NCI-H1092 (cell line): ENCODE results near the gene ALPL.
"Not testable (repeated sequence)": the region's sequence is repeated elsewhere in the genome, so short reads cannot be mapped to it uniquely, and the experiment has no call there.

Source experiments
- DNase-seq: peaks from one replicate; lab custom pipeline; 2025; lab: John Stamatoyannopoulos, UW

The ALPL gene

DNA sequence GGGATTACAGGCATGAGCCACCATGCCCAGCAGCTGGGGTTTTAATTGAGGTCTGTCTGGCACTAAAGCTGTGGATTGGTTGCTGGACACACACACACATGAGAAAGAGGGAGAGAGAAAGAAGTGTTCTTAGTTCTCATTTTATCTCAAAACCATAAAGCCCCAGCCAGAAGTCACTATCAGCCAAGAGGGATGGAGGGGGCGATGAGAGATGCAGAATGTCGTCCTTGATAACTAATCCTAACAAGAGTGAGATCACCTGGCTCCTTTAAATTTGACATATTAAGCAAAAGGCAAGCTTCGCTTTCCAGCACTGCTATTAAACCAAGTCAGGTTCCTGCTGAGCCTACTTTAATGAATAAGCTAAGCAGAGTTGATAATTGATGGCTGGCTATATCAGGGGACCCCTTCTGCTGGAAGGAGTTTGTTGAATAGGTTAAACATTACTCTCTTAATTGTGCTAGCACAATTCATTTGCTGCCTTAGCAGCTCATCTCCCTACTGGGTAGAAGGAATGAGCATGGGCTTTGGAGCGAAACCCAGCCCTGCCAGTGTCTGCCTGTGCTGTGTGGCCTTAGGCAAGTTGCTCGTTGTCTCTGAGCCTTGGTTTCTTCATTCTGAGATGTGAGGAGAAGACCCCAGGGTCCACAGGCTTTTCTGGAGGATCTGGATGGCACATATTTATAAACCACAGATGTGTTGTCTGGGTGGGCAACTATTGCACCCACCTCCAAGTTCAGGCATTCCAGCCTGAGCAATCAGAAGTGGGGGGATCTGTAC is 50.8 kb downstream of the ALPL start:
- DNase-seq: no peak

DNA sequence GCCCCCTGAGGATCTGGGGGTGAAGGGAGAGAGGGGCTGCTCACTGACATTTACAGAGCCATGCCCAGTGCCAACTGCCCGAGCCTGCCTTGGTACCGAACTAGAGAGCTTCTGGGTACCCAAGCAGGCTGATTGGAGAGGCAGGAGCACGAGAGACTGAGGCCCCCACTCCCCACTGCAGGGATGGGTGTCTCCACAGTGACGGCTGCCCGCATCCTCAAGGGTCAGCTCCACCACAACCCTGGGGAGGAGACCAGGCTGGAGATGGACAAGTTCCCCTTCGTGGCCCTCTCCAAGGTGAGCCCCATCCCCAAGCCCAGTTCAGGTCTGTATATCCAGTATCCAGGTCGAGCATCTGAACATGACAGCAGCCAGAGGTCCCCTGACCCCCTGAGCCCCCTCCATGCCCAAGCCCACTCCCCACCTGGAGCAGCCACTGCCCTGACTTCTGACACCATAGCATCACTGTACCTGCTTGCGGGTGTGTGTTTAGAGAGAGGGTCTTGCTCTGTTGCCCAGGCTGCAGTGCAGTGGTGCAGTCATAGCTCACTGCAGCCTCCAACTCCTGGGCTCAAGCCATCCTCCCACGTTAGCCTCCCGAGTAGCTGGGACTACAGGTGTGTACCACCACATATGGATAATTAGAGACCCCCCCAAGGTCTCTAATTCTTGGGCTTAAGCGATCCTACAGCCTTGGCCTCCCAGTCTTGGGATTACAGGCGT is 51.9 kb downstream of the ALPL start:
- no peak for DNase-seq

DNA sequence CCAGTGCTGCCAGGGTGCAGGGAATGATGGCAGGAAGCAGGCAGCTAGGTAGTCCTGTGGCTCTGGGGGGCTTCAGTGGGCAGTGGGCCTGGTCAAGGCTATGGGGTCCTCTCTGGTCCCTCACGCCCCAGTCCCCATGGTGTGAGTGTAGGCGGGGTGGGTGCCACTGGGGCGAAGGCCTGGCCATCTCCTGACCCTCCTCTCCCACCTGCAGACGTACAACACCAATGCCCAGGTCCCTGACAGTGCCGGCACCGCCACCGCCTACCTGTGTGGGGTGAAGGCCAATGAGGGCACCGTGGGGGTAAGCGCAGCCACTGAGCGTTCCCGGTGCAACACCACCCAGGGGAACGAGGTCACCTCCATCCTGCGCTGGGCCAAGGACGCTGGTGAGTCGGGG is 53.7 kb downstream of the ALPL start:
- DNase-seq: no peak

DNA sequence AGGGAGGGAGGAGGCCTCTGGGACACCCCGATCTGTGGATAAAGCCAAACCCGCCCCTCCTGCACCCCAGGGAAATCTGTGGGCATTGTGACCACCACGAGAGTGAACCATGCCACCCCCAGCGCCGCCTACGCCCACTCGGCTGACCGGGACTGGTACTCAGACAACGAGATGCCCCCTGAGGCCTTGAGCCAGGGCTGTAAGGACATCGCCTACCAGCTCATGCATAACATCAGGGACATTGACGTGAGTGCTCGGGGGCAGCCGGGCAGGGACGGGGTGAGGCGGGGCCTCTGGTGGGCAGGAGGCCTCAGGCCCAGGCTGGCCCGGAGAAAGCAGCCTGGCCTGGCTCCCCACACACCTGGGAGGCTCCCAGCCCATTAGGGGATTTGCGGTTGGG is 54.7 kb downstream of the ALPL start:
- DNase-seq: no peak

DNA sequence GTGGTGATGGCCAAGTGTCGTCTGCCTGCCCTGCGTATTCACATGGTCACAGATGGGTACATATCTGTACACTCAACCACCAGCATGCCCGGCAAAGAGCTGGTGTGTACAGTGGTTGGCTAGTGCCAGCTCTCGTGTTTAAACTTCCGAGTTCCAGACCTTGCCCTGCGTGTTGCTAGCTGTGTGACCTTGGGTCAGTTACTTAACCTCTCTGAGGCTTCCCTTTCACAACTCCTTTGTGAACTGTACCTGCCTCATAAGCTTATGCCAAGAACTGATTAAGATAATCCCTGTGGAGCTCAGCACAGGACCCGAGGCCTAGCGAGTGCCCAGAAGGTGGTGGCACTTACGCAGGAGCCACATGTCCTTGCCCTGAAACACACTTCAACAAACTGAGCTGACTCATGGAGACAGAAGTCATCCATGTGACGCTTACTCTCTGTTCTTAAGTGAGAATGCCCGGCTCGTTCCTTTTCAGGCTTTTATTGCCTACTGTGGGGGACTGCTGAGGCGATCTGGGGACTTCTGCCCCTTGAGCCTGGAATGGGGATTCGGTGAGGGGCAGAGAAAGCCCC is 55.4 kb downstream of the ALPL start:
- no peak for DNase-seq

DNA sequence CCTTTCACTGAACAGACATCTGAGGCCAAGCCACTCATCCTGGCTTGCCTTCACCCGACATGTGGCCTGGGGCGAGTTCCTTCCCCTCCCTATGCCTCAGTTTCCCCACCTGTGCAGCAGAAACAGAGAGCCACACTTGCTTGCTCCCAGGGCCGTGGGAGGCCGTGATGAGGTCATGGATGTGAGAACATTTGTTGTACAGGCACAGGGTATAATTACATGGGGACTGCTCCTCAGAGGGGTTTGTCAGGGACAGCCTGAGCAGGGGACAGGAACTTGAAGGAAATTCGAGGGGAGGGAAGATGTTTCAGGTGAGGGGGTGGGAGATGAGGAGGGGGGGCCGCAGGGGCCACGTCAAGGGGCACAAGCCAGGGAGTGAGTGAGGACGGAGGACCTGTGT is 56.1 kb downstream of the ALPL start:
- DNase-seq: no peak

DNA sequence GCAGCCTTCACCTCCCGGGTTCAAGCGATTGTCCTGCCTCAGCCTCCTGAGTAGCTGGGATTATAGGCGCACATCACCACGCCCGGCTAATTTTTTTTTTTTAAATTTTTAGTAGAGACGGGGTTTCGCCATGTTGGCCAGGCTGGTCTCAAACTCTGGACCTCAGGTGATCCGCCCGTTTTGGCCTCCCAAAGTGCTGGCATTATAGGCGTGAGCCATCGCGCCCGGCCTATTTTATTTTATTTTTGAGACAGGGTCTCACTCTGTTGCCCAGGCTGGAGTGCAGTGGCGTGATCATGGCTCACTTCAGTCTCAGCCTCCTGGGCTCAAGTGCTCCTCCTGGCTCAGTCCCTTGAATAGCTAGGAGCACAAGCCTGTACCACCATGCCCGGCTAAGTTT is 57.1 kb downstream of the ALPL start:
- not testable (repeated sequence) for DNase-seq

DNA sequence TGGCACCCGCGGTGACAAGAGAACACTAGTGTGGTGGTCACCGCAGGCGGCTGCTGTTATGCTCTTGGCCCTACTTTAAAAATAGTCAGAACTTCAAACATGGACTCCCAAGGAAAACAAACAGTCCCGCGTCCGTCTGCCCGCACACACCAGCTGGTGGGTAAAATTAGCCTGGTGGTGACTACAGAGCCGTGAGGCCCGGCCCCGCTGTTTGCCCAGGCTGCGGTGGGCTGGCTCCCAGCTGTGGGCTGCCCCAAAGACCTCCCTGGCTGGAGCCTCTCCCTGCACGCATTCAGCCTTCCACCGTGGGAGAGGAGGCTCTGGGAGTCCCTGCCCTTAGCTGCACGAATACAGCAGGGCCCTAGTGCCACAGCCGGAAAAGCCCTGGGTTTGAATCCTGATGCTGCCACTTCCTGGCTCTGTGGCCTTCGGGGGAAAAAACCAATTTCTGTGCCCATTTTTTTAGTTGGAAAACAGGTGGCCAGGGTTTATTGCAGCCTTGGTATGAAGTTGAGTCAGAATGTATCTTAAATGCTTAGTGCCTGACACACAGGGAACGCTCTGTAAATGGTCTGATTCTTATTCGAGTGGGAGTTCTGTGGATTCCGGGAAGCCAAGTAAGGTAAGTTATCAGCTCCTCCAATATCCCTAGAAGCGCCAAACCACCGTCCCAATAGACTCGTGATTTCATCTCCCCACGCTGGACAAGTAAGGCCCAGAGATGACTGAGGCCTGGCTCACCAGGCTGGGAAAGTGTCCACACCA is 58.2 kb downstream of the ALPL start:
- no peak for DNase-seq

DNA sequence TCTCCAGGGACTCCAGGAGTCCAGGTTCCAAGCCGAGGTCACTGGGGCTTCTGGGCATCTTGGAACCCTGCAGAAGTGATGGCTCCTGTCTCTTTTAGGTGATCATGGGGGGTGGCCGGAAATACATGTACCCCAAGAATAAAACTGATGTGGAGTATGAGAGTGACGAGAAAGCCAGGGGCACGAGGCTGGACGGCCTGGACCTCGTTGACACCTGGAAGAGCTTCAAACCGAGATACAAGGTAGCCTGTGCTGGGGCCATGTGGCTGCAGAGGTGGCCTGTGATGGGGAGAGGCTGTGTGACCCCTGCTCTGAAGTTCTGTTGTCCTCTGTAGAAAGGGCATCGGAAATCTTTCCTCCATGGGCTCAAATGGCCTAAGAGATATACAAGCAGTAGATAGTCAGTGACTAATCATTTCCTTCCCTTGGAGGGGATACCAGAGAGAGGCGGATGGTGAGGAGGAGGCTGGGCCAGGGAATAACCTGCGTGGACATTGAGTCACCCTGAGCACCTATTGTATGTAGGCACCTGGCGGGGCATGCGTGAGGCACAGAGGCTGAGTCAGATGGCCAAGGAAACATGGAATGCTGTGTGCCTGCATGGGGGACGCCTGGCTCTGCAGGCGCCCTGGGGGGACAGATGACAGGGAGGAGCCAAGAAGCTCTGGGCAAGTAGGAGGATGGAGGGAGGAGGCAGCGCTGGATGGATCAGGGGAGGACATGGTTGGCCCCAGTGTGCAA is 59.0 kb downstream of the ALPL start:
- DNase-seq: no peak

DNA sequence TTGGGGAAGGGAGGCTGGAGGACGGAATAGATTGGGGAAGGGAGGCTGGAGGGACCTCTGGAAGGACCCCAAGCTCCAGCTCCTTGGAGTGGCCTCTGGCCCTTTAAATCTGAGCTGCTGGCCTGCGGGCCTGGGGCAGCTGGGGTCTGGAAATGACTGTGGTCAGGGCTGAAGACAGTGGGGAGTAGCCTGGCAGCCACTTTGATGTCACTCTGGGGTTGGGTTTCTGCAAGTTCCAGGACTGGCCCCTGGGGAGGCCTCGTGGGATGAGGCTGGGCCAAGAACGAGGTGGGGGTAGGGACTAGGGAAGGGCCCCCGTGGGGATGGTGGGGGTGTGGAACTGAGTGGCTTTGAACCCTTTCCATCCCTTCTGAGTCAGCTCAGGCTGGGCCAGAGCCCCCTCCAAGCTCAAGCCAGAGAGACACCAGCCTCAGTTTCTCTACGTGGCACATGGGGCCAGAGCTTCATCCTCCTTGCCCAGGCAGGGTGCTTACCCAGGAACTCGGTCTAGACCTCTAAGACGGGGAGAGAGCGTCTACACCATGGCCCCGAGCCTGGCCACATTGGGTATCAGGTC is 59.7 kb downstream of the ALPL start:
- DNase-seq: no peak

DNA sequence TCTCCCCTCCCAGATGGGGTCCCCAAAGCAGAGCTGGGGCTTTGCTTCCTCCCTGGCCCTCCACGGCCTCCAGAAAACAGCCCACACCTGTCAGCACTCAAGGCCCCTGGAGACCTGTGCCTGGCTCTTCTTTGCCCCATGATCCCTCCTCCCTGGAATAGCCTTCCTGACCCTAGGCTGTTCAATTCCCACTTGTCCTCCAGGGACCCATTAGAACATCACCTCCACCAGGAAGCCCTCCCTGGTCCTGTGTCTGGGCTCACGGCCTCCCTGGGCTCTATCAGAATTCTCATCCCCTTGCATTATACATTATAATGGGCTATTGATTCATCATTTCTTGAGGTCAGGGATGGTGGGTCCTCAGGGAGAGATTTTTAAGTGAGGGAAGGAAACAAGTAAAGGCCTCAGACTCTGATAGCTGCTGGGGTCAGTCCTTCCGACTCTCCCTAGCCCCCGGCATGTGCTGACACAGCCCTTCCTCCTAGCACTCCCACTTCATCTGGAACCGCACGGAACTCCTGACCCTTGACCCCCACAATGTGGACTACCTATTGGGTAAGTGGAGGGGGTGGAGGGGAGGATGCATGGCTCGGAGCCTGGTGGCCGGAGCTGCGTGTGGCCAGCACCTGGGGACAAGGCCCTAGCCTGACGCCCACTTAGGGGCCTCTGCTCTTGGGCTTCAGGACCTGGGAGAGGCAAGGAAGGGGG is 60.8 kb downstream of the ALPL start:
- no peak for DNase-seq

DNA sequence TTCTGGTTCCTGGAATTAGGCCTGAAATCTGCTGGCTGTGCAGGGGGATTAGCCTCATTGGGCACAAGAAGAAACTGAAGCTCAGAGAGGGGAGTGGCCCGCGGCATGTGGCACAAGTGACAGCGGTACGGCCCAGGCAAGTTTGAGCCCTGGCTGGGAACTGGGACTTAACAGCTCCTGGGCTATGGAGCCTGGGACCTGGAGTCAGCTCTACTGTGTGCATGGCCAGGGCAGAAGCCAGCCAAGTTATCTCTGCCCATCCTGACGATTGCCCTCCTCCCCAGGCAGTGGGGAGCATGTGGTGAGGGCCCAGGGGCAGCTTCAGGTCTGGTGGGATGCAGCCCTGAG is 61.3 kb downstream of the ALPL start:
- no peak for DNase-seq

DNA sequence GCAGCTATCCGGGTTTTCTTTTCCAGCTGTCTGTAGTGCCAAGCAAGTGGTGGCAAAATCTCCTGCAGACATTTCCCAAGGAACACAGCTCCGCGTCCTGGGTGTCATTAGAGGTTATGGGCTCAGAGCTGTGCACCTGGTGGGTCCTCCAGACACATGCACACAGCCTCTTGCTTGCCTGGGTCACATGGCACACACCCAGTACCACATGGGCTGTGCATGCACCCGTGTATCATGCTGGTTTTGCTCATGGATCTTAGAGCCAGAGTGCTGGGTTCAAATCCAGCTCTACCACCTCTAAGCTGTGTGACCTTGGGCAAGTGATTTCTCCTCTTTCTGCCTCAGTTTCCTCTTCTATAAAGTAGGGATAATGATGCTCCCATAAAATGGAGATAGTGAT is 61.7 kb downstream of the ALPL start:
- no peak for DNase-seq

DNA sequence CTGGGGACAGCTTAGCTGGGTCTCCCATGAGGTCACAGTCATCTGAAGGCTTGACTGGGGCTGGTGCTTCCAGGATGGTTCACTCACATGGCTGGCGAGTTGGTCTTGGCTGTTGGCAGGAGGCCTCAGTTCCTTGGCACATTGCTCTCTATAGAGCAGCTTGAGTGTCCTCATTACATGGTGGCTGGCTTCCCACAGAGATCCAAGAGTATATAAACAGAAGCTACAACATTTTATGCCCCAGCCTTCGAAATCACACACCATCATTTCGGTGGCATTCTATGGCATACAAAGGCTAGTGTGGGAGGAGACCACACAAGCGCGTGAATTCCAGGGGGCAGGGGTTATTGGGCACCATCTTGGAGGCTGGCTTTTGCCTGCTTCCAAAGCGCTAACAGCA is 63.0 kb downstream of the ALPL start:
- peak; percentile 16 for DNase-seq

DNA sequence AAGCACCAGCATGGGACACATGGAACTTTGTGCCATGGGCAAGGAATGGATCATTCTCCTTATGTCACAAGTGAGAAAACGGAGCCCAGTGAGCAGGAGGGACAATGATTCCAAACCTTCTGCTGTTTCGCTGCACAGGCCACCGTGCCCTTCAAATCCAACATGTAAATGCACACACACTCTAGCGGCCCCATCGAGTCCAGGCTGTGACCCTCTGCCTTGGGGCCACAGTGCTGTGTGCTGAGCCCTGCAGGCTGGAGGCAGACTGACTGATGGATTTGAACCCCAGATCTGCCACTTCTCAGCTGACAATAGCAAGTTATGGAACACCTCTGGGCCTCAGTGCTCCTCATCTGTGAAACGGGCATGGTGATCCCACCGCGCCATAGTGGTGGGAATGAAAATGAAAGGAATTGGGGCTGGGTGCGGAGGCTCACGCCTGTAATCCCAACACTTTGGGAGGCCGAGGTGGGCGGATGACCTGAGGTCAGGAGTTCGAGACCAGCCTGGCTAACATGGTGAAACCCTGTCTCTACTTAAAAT is 63.6 kb downstream of the ALPL start:
- DNase-seq: no peak

DNA sequence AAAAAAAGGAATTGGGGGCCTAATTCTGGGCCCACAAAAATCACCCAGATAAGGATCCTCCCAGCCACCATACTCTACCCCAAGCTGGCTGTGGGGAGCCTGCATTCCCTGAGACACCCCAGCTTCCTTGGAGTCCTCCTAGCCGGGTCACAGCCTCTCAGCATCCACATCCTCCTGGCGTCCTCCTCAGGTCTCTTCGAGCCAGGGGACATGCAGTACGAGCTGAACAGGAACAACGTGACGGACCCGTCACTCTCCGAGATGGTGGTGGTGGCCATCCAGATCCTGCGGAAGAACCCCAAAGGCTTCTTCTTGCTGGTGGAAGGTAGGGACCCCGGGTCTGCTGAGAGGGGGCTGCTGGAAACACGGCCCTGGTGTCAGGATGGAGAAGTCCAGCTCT is 64.3 kb downstream of the ALPL start:
- no peak for DNase-seq

DNA sequence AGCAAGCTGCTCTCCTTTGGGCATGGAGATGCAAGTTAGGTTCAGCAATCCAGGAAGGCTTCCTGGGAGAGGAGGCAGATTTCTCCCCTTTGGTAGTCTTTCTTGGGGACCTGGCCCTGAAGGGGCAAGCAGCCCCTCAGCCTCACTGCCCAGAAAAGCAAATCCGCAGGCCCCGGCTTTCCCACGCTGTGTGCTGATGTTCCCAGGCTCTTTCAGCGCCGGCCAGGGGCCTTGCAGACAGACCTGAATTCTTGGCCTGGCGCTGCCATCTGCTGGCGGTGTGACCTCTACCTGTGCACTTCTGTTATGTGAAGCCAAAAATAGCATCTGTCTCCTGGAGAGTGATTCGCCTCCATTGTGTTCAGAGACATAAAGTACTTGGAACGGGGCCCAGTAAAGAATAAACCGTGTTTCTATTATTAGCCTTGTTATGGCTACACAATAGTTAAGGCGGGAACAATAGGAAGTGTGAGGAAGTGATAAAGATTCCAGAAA is 64.8 kb downstream of the ALPL start:
- DNase-seq: peak; percentile 94

DNA sequence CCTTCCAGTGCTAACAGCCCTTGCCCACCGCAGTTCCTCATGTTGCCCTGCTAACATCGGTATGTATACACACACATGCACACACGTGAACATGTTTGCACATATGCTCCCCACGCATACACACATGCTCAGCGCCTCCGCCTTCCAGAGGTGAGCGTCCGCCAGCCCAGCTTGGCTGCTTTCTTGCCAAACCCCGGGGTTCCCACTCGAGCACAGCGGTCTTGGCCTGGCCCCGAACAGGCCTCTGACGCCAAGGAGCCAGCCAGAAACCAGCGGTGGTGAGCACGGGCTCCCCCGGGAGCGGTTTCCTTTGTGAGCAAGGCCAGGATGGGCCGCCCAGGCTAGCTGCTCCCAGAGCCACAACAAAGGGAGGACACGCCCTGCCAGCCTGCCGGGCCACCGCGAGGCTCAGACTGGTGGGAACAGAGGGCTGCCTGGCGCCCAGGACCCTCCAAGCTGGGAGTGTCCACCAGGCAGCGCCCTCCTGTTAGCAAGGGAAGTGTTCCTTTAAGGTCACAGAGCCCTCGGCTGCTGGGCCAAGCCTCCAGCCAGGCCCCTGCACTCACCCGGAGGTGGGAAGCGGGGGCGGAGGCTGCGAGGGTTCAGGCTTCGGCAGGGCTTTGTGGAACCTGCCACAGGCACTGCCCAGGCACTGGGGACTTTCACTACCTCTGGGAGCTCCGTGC is 65.4 kb downstream of the ALPL start:
- DNase-seq: peak; percentile 89

DNA sequence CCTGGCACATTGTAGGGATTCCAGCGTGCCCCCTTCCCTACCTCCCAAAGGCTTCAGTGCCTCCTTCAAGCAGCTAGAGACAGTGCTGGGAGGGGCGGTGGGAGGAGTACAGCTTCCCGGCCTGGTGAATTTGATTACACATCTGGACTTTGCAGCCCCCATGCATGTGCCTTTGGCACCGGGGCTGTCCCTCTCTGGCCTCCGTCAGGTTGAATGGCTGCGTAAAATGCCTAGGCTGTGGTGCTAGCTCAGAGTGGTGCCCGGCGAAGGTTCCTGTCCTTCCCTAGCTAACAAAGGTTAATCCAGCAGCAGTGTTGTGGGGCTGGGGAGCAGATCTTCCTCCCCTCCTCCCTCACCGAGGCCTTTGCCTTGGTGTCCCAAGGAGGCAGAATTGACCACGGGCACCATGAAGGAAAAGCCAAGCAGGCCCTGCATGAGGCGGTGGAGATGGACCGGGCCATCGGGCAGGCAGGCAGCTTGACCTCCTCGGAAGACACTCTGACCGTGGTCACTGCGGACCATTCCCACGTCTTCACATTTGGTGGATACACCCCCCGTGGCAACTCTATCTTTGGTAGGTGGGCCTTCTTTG is 66.2 kb downstream of the ALPL start:
- no peak for DNase-seq
